GM12891 (cell line): ENCODE results near the gene PAX3.

Source experiments
- POLR2A ChIP-seq: IDR thresholded peaks from 2 replicates; pipeline ENCODE4 v1.6.1; 2011; ENCODE audit warnings: low read depth, low read length, control low read depth
- POLR2AphosphoS5 ChIP-seq: IDR thresholded peaks from 2 replicates; pipeline ENCODE4 v1.6.1; 2011; ENCODE audit warnings: low read depth, low read length, control low read depth

GRCh38 chr2:222283634-222284033 is 15.2 kb downstream of the PAX3 start:
- TF ChIP-seq POLR2A (no peak), POLR2AphosphoS5 (no peak)
